Endothelial cell of umbilical vein (primary cell): ENCODE measurements around the gene LRRC4B. TPM values are rescaled to one million over a fixed set of nuclear protein-coding genes. Genes with fewer than 3 reads are reported as not detected.

Experiments used
- BruUV-seq: library from RNA; stranded (reverse); fragments of 400-500 nt; replicated peaks from 2 replicates; lab custom pipeline; 2021; lab: Mats Ljungman, UMichigan
- CTCF ChIA-PET: fragments of 300-600, 350-600 bp; sonication (Branson Sonifier 250); formaldehyde crosslinking; loops from one replicate; lab custom pipeline; 2021; ENCODE audit warnings: antibody characterized with exemption, inconsistent platforms; lab: Charles Lee
- POLR2A ChIA-PET: fragments of 300-600, 350-600 bp; sonication (Branson Sonifier 250); formaldehyde crosslinking; loops from one replicate; lab custom pipeline; 2021; ENCODE audit warnings: antibody characterized with exemption, inconsistent platforms; lab: Charles Lee
- DNase-seq: peaks from one replicate; pipeline ENCODE4 v3.0.0-alpha.2; 2011; ENCODE audit warnings: low read depth, low spot score
- FAIRE-seq: peaks from 2 replicates; lab custom pipeline; 2011; peaks lifted over from hg19 to GRCh38; lab: Jason Lieb, UNC
- H2AFZ ChIP-seq: 2 replicates; pipeline ENCODE4 v1.6.0; 2012; ENCODE audit warnings: low read depth, low read length, control low read depth, inconsistent platforms
- H3K27ac ChIP-seq: 2 replicates; pipeline ENCODE4 v1.5.1; 2011; ENCODE audit warnings: low read depth, mild to moderate bottlenecking, control low read depth, low read length, moderate library complexity; ENCODE audit not compliant: insufficient read depth
- H3K27me3 ChIP-seq, 2 experiments: 2 replicates each; pipeline versions ENCODE4 v1.6.0 to v1.6.1; 2011; ENCODE audit warnings: low read length in 2 of 2, mixed read lengths in 1 of 2; ENCODE audit not compliant: control insufficient read depth in 2 of 2, insufficient read depth in 2 of 2
- H3K36me3 ChIP-seq, 2 experiments: 2 replicates in 1 of 2; 3 replicates in 1 of 2; pipeline ENCODE4 v1.5.1; 2011; ENCODE audit warnings: low read length in 2 of 2, mild to moderate bottlenecking in 1 of 2, moderate library complexity in 1 of 2; ENCODE audit not compliant: control insufficient read depth in 2 of 2, insufficient read depth in 2 of 2; ENCODE audit errors: extremely low read depth in 1 of 2
- H3K4me1 ChIP-seq: 3 replicates; pipeline ENCODE4 v1.5.1; 2011; ENCODE audit warnings: mild to moderate bottlenecking, low read length; ENCODE audit not compliant: control insufficient read depth, insufficient read depth; ENCODE audit errors: extremely low read depth
- H3K4me2 ChIP-seq: 2 replicates; pipeline ENCODE4 v1.6.1; 2011; ENCODE audit warnings: low read length, control low read depth, mixed read lengths; ENCODE audit not compliant: insufficient read depth
- H3K4me3 ChIP-seq, 3 experiments: fragments of 200-600 bp in 1 of 3; sonication (generic), shearing (Covaris generic) in 1 of 3; replicated peaks in 1 of 3; 2 replicates each; pipeline ENCODE4 v1.5.1; 2011 to 2016; ENCODE audit warnings: control low read depth in 3 of 3, low read length in 3 of 3, mild to moderate bottlenecking in 2 of 3, inconsistent platforms in 1 of 3, low read depth in 1 of 3, moderate library complexity in 1 of 3; ENCODE audit not compliant: insufficient read depth in 1 of 3
- H3K79me2 ChIP-seq: 2 replicates; pipeline ENCODE4 v1.6.0; 2012; ENCODE audit warnings: low read length, inconsistent platforms; ENCODE audit not compliant: control insufficient read depth, insufficient read depth
- H3K9ac ChIP-seq: replicated peaks from 2 replicates; pipeline ENCODE3; 2011; ENCODE audit warnings: low read length, control low read depth; ENCODE audit not compliant: insufficient read depth; ENCODE audit errors: extremely low read depth
- H3K9me1 ChIP-seq: replicated peaks from 3 replicates; pipeline ENCODE4 v1.6.0; 2011; ENCODE audit warnings: mild to moderate bottlenecking, low read length; ENCODE audit not compliant: control insufficient read depth, insufficient read depth; ENCODE audit errors: extremely low read depth
- H3K9me3 ChIP-seq: replicated peaks from 2 replicates; pipeline ENCODE4 v1.5.1; 2012; ENCODE audit warnings: low read length, inconsistent platforms; ENCODE audit not compliant: control insufficient read depth, insufficient read depth
- H4K20me1 ChIP-seq: replicated peaks from 2 replicates; pipeline ENCODE3; 2011; ENCODE audit warnings: mild to moderate bottlenecking, low read length; ENCODE audit not compliant: control insufficient read depth, insufficient read depth; ENCODE audit errors: extremely low read depth
- CTCF ChIP-seq, 2 donors: IDR thresholded peaks; 1 replicate in 1 of 2; 2 replicates in 1 of 2; pipeline ENCODE4 v1.5.1; 2011; ENCODE audit warnings: low read length in 2 of 2, mild to moderate bottlenecking in 2 of 2, moderate library complexity in 2 of 2, control low read depth in 1 of 2, inconsistent platforms in 1 of 2, low read depth in 1 of 2; ENCODE audit not compliant: insufficient read depth in 1 of 2; ENCODE audit errors: extremely low read depth in 1 of 2
- EZH2 ChIP-seq: IDR thresholded peaks from 2 replicates; pipeline ENCODE4 v1.6.1; 2012; ENCODE audit warnings: borderline replicate concordance, low read depth, mild to moderate bottlenecking, moderate library complexity, low read length, inconsistent platforms; ENCODE audit not compliant: severe bottlenecking
- FOS ChIP-seq: IDR thresholded peaks from 2 replicates; pipeline ENCODE4 v1.6.1; 2011; ENCODE audit warnings: mild to moderate bottlenecking, low read length, moderate library complexity, borderline replicate concordance; ENCODE audit not compliant: insufficient read depth
- GATA2 ChIP-seq: IDR thresholded peaks from 2 replicates; pipeline ENCODE4 v1.7.0; 2011; ENCODE audit warnings: low read depth, mild to moderate bottlenecking, moderate library complexity, mixed read lengths, low read length; ENCODE audit not compliant: insufficient read length, insufficient read depth
- JUN ChIP-seq: IDR thresholded peaks from 2 replicates; pipeline ENCODE4 v1.6.1; 2011; ENCODE audit warnings: borderline replicate concordance, low read depth; ENCODE audit not compliant: insufficient read length, insufficient read depth
- MAX ChIP-seq: IDR thresholded peaks from 2 replicates; pipeline ENCODE4 v1.6.1; 2011; ENCODE audit not compliant: insufficient read depth, insufficient read length
- MYC ChIP-seq: IDR thresholded peaks from one replicate; pipeline ENCODE4 v1.6.1; 2011; ENCODE audit warnings: mild to moderate bottlenecking, low read depth, low read length
- POLR2A ChIP-seq: IDR thresholded peaks from 2 replicates; pipeline ENCODE4 v1.6.1; 2012; ENCODE audit warnings: low read depth, mild to moderate bottlenecking, control low read depth, low read length
- POLR2AphosphoS5 ChIP-seq: IDR thresholded peaks from 2 replicates; pipeline ENCODE4 v1.6.1; 2012; ENCODE audit warnings: low read depth, mild to moderate bottlenecking, control low read depth, low read length, moderate library complexity; ENCODE audit not compliant: insufficient read depth
- dilution Hi-C: fragments of 300-500 bp; cut with MboI; formaldehyde crosslinking; loops from one replicate; pipeline ENCODE4 v1.15.0; 2019; ENCODE audit warnings: low sequenced_read_pairs; ENCODE audit not compliant: extremely low pct_ligation_motif_present
- intact Hi-C: fragments of 100-400 bp; cut with micrococcal nuclease; formaldehyde crosslinking; loops from one replicate; pipeline ENCODE4 v1.10.0; 2022
- polyA plus RNA-seq, 4 experiments: library from polyadenylated mRNA; depleted of rRNA in 3 of 4; stranded (reverse) in 3 of 4; unstranded in 1 of 4; fragments of >200 nt; gene quantifications; 2 replicates each; pipeline versions ENCODE4 v1.2.1 to v1.2.3, GENCODE V29; 2011 to 2012; ENCODE audit warnings: missing spikeins in 1 of 4
- total RNA-seq: library from RNA; stranded (reverse); gene quantifications from 2 replicates; pipeline ENCODE4 v1.2.3, GENCODE V29; 2021

LRRC4B gene
- total and polyA plus RNA-seq, 2 donors (not counting 3 experiments of a cell fraction or from before 2014, with no cell fraction given), result 0.08 TPM; not detected in 1

GRCh38 chr19:50602935-50603334 lies 34.7 kb upstream of the LRRC4B start:
- BruUV-seq, result no TSS peak
- CTCF ChIA-PET, result no interaction called here

More at GRCh38 chr19:50602935-50603334, 34.7 kb upstream of the LRRC4B start:
- no peak overlapping the region for H3K4me3 ChIP-seq
- H3K27me3 ChIP-seq, result no peaks in the 10 kb centered on the region
- no peaks in the 10 kb centered on the region for H3K36me3 ChIP-seq
- H3K4me2 ChIP-seq, result no peak overlapping the region
- no peaks in the 10 kb centered on the region for H3K9me3 ChIP-seq
- H2AFZ ChIP-seq, result no peak overlapping the region
- H4K20me1 ChIP-seq, result no peaks in the 10 kb centered on the region
- no peak for DNase-seq
- POLR2A ChIA-PET, result interaction anchor here (0.7 kb wide), 1 partner anchor 79 kb away, joined by 3 read pairs; no protein-coding TSS in a partner anchor
- no peak overlapping the region for H3K9ac ChIP-seq
- H3K4me1 ChIP-seq, result peaks cover 19% of the 10 kb centered on the region
- no peaks in the 10 kb centered on the region for H3K9me1 ChIP-seq
- no peaks in the 10 kb centered on the region for H3K79me2 ChIP-seq
- TF ChIP-seq MAX, result no peak
- TF ChIP-seq EZH2, result no peak
- no peak for TF ChIP-seq JUN
- no peak for TF ChIP-seq MYC
- TF ChIP-seq POLR2AphosphoS5, result no peak
- no peak for TF ChIP-seq CTCF (IDR thresholded peaks at IDR 0.05; ENCODE audit: extremely low read depth in 1 of 2, insufficient read depth in 1 of 2, low read depth in 1 of 2, low read length in 2 of 2)
- TF ChIP-seq FOS, result no peak
- no peak for TF ChIP-seq POLR2A
- no peak for TF ChIP-seq GATA2
- H3K27ac ChIP-seq, result no peak overlapping the region
- no peak for FAIRE-seq
- intact Hi-C loops (loop anchor here (5.0 kb wide), 1 partner anchor 319 kb away; no protein-coding TSS in a partner anchor), dilution Hi-C loops (no loop called here)
